A673 (cell line): ENCODE data around the gene ALPK3. TPM values are rescaled to one million over a fixed set of nuclear protein-coding genes. Genes with fewer than 3 reads are reported as not detected.

ENCODE experiments used
- BruUV-seq: library from RNA; stranded (reverse); fragments of 400-500 nt; replicated peaks from 2 replicates; lab custom pipeline; 2021; lab: Mats Ljungman, UMichigan
- CTCF ChIA-PET: fragments of 300-600 bp; sonication (Branson Sonifier 250); formaldehyde crosslinking; loops from one replicate; lab custom pipeline; 2022; ENCODE audit warnings: antibody characterized with exemption; lab: Charles Lee
- POLR2A ChIA-PET: fragments of 300-600 bp; sonication (Branson Sonifier 250); formaldehyde crosslinking; loops from one replicate; lab custom pipeline; 2022; ENCODE audit warnings: antibody characterized with exemption; ENCODE audit not compliant: low non-redundant PET; lab: Charles Lee
- DNase-seq: peaks from one replicate; pipeline ENCODE4 v3.0.0-alpha.2; 2015; ENCODE audit warnings: low spot score
- H3K27ac ChIP-seq: fragments of 200-600 bp; sonication (generic); 2 replicates; pipeline ENCODE4 v1.5.1; 2016; ENCODE audit warnings: mixed run types, low read depth, mild to moderate bottlenecking, mixed read lengths, antibody characterized with exemption, low read length; ENCODE audit not compliant: poor library complexity, severe bottlenecking
- H3K27me3 ChIP-seq: fragments of 200-600 bp; sonication (generic); replicated peaks from 2 replicates; pipeline ENCODE4 v1.6.1; 2017; ENCODE audit warnings: mixed run types, low read depth, mild to moderate bottlenecking, mixed read lengths, antibody characterized with exemption, low read length; ENCODE audit not compliant: insufficient read depth, poor library complexity
- H3K36me3 ChIP-seq: fragments of 200-600 bp; sonication (generic); 2 replicates; pipeline ENCODE4 v1.6.1; 2016; ENCODE audit warnings: mixed run types, mild to moderate bottlenecking, mixed read lengths, antibody characterized with exemption, low read length; ENCODE audit not compliant: insufficient read depth, poor library complexity, severe bottlenecking
- H3K4me1 ChIP-seq: fragments of 200-600 bp; sonication (generic); 2 replicates; pipeline ENCODE4 v1.6.1; 2017; ENCODE audit warnings: mixed run types, mild to moderate bottlenecking, mixed read lengths, antibody characterized with exemption, low read length; ENCODE audit not compliant: insufficient read depth, poor library complexity, severe bottlenecking
- H3K4me3 ChIP-seq: fragments of 200-600 bp; sonication (generic); 2 replicates; pipeline ENCODE4 v1.5.1; 2016; ENCODE audit warnings: low read depth, mixed run types, mild to moderate bottlenecking, mixed read lengths, low read length; ENCODE audit not compliant: poor library complexity, severe bottlenecking
- H3K9me3 ChIP-seq: fragments of 200-600 bp; sonication (generic); 2 replicates; pipeline ENCODE4 v1.6.1; 2016; ENCODE audit warnings: mixed run types, low read depth, mild to moderate bottlenecking, mixed read lengths, antibody characterized with exemption, low read length; ENCODE audit not compliant: poor library complexity, severe bottlenecking
- CTCF ChIP-seq: fragments of 300-800, 200-600 bp; sonication (generic); conservative IDR thresholded peaks from 2 replicates; pipeline ENCODE4 v1.5.1; 2017; ENCODE audit warnings: low read depth, mild to moderate bottlenecking, antibody characterized with exemption, low read length, moderate library complexity, mixed read lengths
- EZH2 ChIP-seq: fragments of 200-600 bp; sonication (generic); IDR thresholded peaks from 2 replicates; pipeline ENCODE4 v1.6.1; 2017; ENCODE audit warnings: borderline replicate concordance, low read depth, mild to moderate bottlenecking, mixed read lengths, antibody characterized with exemption, low read length; ENCODE audit not compliant: poor library complexity, severe bottlenecking
- intact Hi-C: fragments of 100-400 bp; cut with micrococcal nuclease; formaldehyde crosslinking; loops from one replicate; pipeline ENCODE4 v1.10.0; 2022; ENCODE audit not compliant: unreplicated experiment
- total RNA-seq: library from RNA; stranded (reverse); gene quantifications from 2 replicates; pipeline ENCODE4 v1.2.3, GENCODE V29; 2021

ALPK3 gene
- total RNA-seq, 1 experiment from 2014 or later = 0.67 TPM

GRCh38 chr15:84898761-84899160 lies 81.6 kb downstream of the ALPK3 start:
- CTCF ChIA-PET = no interaction called here

GRCh38 chr15:84899750-84900149 lies 82.6 kb downstream of the ALPK3 start:
- no peaks in the 10 kb centered on the region for H3K9me3 ChIP-seq
- no peaks in the 10 kb centered on the region for H3K36me3 ChIP-seq
- no peak overlapping the region for H3K4me3 ChIP-seq
- ChIA-PET CTCF (no interaction called here), POLR2A (no interaction called here)
- intact Hi-C loops = no loop called here
- no TSS peak for BruUV-seq
- TF ChIP-seq CTCF = no peak
- no peak overlapping the region for H3K27ac ChIP-seq
- no peak for DNase-seq
- no peaks in the 10 kb centered on the region for H3K4me1 ChIP-seq
- H3K27me3 ChIP-seq = no peaks in the 10 kb centered on the region

More at GRCh38 chr15:84898761-84899160, 81.6 kb downstream of the ALPK3 start:
- Histone ChIP-seq H3K27me3 (no peaks in the 10 kb centered on the region), H3K27ac (no peak overlapping the region), H3K36me3 (no peaks in the 10 kb centered on the region), H3K4me3 (no peak overlapping the region), H3K4me1 (no peaks in the 10 kb centered on the region), H3K9me3 (no peaks in the 10 kb centered on the region)
- TF ChIP-seq EZH2 (no peak), CTCF (no peak)
- POLR2A ChIA-PET = no interaction called here
- intact Hi-C loops = no loop called here
- no peak for DNase-seq
- no TSS peak for BruUV-seq

GRCh38 chr15:84901540-84901939 lies 84.4 kb downstream of the ALPK3 start:
- DNase-seq = no peak

More at GRCh38 chr15:84901540-84901939, 84.4 kb downstream of the ALPK3 start:
- intact Hi-C loops = no loop called here
- POLR2A ChIA-PET = no interaction called here
- H3K4me1 ChIP-seq = no peaks in the 10 kb centered on the region
- H3K4me3 ChIP-seq = no peak overlapping the region
- H3K36me3 ChIP-seq = no peaks in the 10 kb centered on the region
- no peaks in the 10 kb centered on the region for H3K27me3 ChIP-seq
- H3K27ac ChIP-seq = no peak overlapping the region
- no peak for TF ChIP-seq EZH2
- TF ChIP-seq CTCF = no peak
- CTCF ChIA-PET = no interaction called here
- no peaks in the 10 kb centered on the region for H3K9me3 ChIP-seq
- no TSS peak for BruUV-seq
